HCT116 (cell line): ENCODE results near the gene ALDH5A1. TPM values are rescaled to one million over a fixed set of nuclear protein-coding genes. Genes with fewer than 3 reads are reported as not detected.

Source experiments
- ATAC-seq: fragments of 200-7000 bp; cut with Tn5 transposase; 2 replicates; pipeline ENCODE4 v1.9.1; 2020; ENCODE audit warnings: mild to moderate bottlenecking, moderate library complexity
- BruUV-seq: library from RNA; stranded (reverse); fragments of 400-500 nt; replicated peaks from 2 replicates; lab custom pipeline; 2021; lab: Mats Ljungman, UMichigan
- CTCF ChIA-PET: fragments of 300-600 bp; sonication (Branson Sonifier 250); formaldehyde crosslinking; loops from one replicate; lab custom pipeline; 2021; ENCODE audit warnings: antibody characterized with exemption; lab: Charles Lee
- POLR2A ChIA-PET: fragments of 300-600, 350-600 bp; sonication (Branson Sonifier 250); formaldehyde crosslinking; loops from one replicate; lab custom pipeline; 2021; ENCODE audit warnings: antibody characterized with exemption; lab: Charles Lee
- RAD21 ChIA-PET, 2 experiments: fragments of 300-600 bp; sonication (Branson Sonifier 250); formaldehyde crosslinking; loops; one replicate each; lab custom pipeline; 2023; ENCODE audit warnings: low total read pairs in 2 of 2; ENCODE audit not compliant: uncharacterized antibody in 2 of 2, unreplicated experiment in 2 of 2, low non-redundant PET in 1 of 2; lab: Charles Lee
- DNase-seq: peaks from one replicate; pipeline ENCODE4 v3.0.0-alpha.2; 2010; ENCODE audit warnings: low read depth, low spot score
- H2AFZ ChIP-seq: fragments of 200-600 bp; shearing (Covaris generic), sonication (generic); 2 replicates; pipeline ENCODE4 v1.6.1; 2017; ENCODE audit warnings: low read depth, mixed run types, mixed read lengths, antibody characterized with exemption, low read length; ENCODE audit not compliant: poor library complexity, severe bottlenecking
- H3K27ac ChIP-seq: 2 replicates; pipeline ENCODE4 v1.5.1; 2012; ENCODE audit warnings: low read depth, low read length
- H3K27me3 ChIP-seq: fragments of 200-600 bp; sonication (generic); 2 replicates; pipeline ENCODE4 v1.6.1; 2016; ENCODE audit warnings: mixed run types, low read length, mixed read lengths; ENCODE audit not compliant: insufficient read depth
- H3K36me3 ChIP-seq, 2 experiments: fragments of 200-500 bp in 1 of 2; fragments of 200-600 bp in 1 of 2; sonication (Bioruptor generic) in 1 of 2; sonication (generic) in 1 of 2; 2 replicates each; pipeline versions ENCODE4 v1.5.1 to v1.6.1; 2014 to 2016; ENCODE audit warnings: low read length in 2 of 2, inconsistent platforms in 1 of 2, mixed read lengths in 1 of 2, mixed run types in 1 of 2; ENCODE audit not compliant: insufficient read depth in 2 of 2, control insufficient read depth in 1 of 2
- H3K4me1 ChIP-seq, 2 experiments: fragments of 200-600 bp in 1 of 2; sonication (generic) in 1 of 2; 2 replicates each; pipeline versions ENCODE4 v1.5.1 to v1.6.1; 2012 to 2017; ENCODE audit warnings: low read length in 2 of 2, inconsistent platforms in 1 of 2, mild to moderate bottlenecking in 1 of 2, mixed read lengths in 1 of 2, mixed run types in 1 of 2, moderate library complexity in 1 of 2; ENCODE audit not compliant: insufficient read depth in 2 of 2, control insufficient read depth in 1 of 2
- H3K4me2 ChIP-seq: fragments of 200-600 bp; sonication (generic); 2 replicates; pipeline ENCODE4 v1.6.1; 2017; ENCODE audit warnings: mixed run types, low read length, mixed read lengths
- H3K4me3 ChIP-seq, 2 experiments: fragments of 200-600 bp in 1 of 2; sonication (generic) in 1 of 2; replicated peaks in 1 of 2; 2 replicates each; pipeline ENCODE4 v1.5.1; 2011 to 2016; ENCODE audit warnings: low read length in 2 of 2, control low read depth in 1 of 2, low read depth in 1 of 2, mild to moderate bottlenecking in 1 of 2, mixed read lengths in 1 of 2, mixed run types in 1 of 2
- H3K79me2 ChIP-seq: fragments of 200-600 bp; sonication (generic); 2 replicates; pipeline ENCODE4 v1.6.1; 2017; ENCODE audit warnings: mild to moderate bottlenecking, mixed run types, low read length, moderate library complexity, mixed read lengths; ENCODE audit not compliant: insufficient read depth
- H3K9ac ChIP-seq: fragments of 200-600 bp; sonication (generic); 2 replicates; pipeline ENCODE4 v1.6.1; 2016; ENCODE audit warnings: low read length, mixed read lengths
- H3K9me2 ChIP-seq: fragments of 200-600 bp; sonication (generic), shearing (Covaris generic); 2 replicates; pipeline ENCODE4 v1.6.1; 2017; ENCODE audit warnings: mixed run types, mild to moderate bottlenecking, moderate library complexity; ENCODE audit not compliant: insufficient read depth
- H3K9me3 ChIP-seq, 2 experiments: fragments of 200-500 bp in 1 of 2; fragments of 200-600 bp in 1 of 2; sonication (Bioruptor generic) in 1 of 2; sonication (generic) in 1 of 2; 2 replicates each; pipeline ENCODE4 v1.6.1; 2014 to 2017; ENCODE audit warnings: low read length in 2 of 2, mixed read lengths in 2 of 2, inconsistent platforms in 1 of 2, low read depth in 1 of 2, mild to moderate bottlenecking in 1 of 2, mixed run types in 1 of 2, moderate library complexity in 1 of 2; ENCODE audit not compliant: control insufficient read depth in 1 of 2, insufficient read depth in 1 of 2
- H4K20me1 ChIP-seq: fragments of 200-600 bp; sonication (generic), shearing (Covaris generic); 2 replicates; pipeline ENCODE4 v1.6.1; 2017; ENCODE audit warnings: mixed run types, mild to moderate bottlenecking, moderate library complexity; ENCODE audit not compliant: insufficient read depth
- CBX3 ChIP-seq: IDR thresholded peaks from 2 replicates; pipeline ENCODE4 v1.6.1; 2012; ENCODE audit warnings: low read depth
- CEBPB ChIP-seq: IDR thresholded peaks from 2 replicates; pipeline ENCODE4 v1.6.1; 2012; ENCODE audit warnings: low read depth
- EGR1 ChIP-seq: IDR thresholded peaks from 2 replicates; pipeline ENCODE4 v1.6.1; 2012; ENCODE audit warnings: low read depth
- ELF1 ChIP-seq: IDR thresholded peaks from 2 replicates; pipeline ENCODE4 v1.6.1; 2012; ENCODE audit warnings: low read depth, borderline replicate concordance
- EZH2phosphoT487 ChIP-seq: fragments of 200-600 bp; IDR thresholded peaks from 2 replicates; pipeline ENCODE4 v1.6.1; 2018; ENCODE audit warnings: antibody characterized with exemption, borderline replicate concordance
- FOSL1 ChIP-seq: IDR thresholded peaks from 2 replicates; pipeline ENCODE4 v1.6.1; 2012; ENCODE audit warnings: low read depth
- JUND ChIP-seq: IDR thresholded peaks from 2 replicates; pipeline ENCODE4 v1.6.1; 2012
- POLR2A ChIP-seq: IDR thresholded peaks from 2 replicates; pipeline ENCODE4 v1.7.0; 2011; ENCODE audit warnings: borderline replicate concordance; ENCODE audit not compliant: insufficient read depth, insufficient read length; ENCODE audit errors: extremely low read depth
- POLR2AphosphoS5 ChIP-seq: IDR thresholded peaks from 2 replicates; pipeline ENCODE4 v1.6.1; 2011; ENCODE audit warnings: mild to moderate bottlenecking, low read depth, low read length, moderate library complexity
- RAD21 ChIP-seq: IDR thresholded peaks from 2 replicates; pipeline ENCODE4 v1.6.1; 2012; ENCODE audit warnings: low read depth, mild to moderate bottlenecking
- SIN3A ChIP-seq: IDR thresholded peaks from 2 replicates; pipeline ENCODE4 v1.6.1; 2012; ENCODE audit warnings: low read depth
- SP1 ChIP-seq: IDR thresholded peaks from 2 replicates; pipeline ENCODE4 v1.6.1; 2012; ENCODE audit warnings: low read depth
- TCF7L2 ChIP-seq: IDR thresholded peaks from 2 replicates; pipeline ENCODE4 v1.7.0; 2011; ENCODE audit warnings: borderline replicate concordance, inconsistent platforms; ENCODE audit not compliant: insufficient read depth, insufficient read length; ENCODE audit errors: extremely low read depth
- YY1 ChIP-seq: IDR thresholded peaks from 2 replicates; pipeline ENCODE4 v1.6.1; 2011; ENCODE audit warnings: low read length, low read depth, moderate library complexity, mild to moderate bottlenecking; ENCODE audit not compliant: insufficient replicate concordance; ENCODE audit errors: extremely low read depth
- ZFX ChIP-seq: fragments of 450-650 bp; IDR thresholded peaks from 2 replicates; pipeline ENCODE4 v1.6.1; 2017
- ZNF274 ChIP-seq: fragments of 200-500 bp; sonication (Bioruptor generic); IDR thresholded peaks from 2 replicates; pipeline ENCODE4 v1.6.1; 2014; ENCODE audit warnings: mild to moderate bottlenecking, low read depth, low read length, inconsistent platforms
- intact Hi-C: fragments of 100-400 bp; cut with micrococcal nuclease; formaldehyde crosslinking; loops from 2 replicates; pipeline ENCODE4 v1.10.0; 2022
- total RNA-seq: library from RNA; stranded (reverse); gene quantifications from one replicate; pipeline ENCODE4 v1.2.1, GENCODE V29; 2021; ENCODE audit not compliant: unreplicated experiment
- TF ChIP-seq, protein P1 (sequence below), 3 experiments: fragments of 200-600 bp in 1 of 3; sonication (generic) in 1 of 3; IDR thresholded peaks in 2 of 3; conservative IDR thresholded peaks in 1 of 3; 2 replicates each; pipeline ENCODE4 v1.5.1; 2012 to 2017; ENCODE audit warnings: low read depth in 2 of 3, low read length in 2 of 3, antibody characterized with exemption in 1 of 3, borderline replicate concordance in 1 of 3, control low read depth in 1 of 3, mild to moderate bottlenecking in 1 of 3, mixed read lengths in 1 of 3, mixed run types in 1 of 3, moderate library complexity in 1 of 3; ENCODE audit not compliant: insufficient read depth in 1 of 3
- TF ChIP-seq, protein P2 (sequence below): IDR thresholded peaks from 2 replicates; pipeline ENCODE4 v1.6.1; 2011; ENCODE audit warnings: mild to moderate bottlenecking, low read length, moderate library complexity; ENCODE audit not compliant: insufficient replicate concordance; ENCODE audit errors: extremely low read depth
- TF ChIP-seq, protein P3 (sequence below): IDR thresholded peaks from 2 replicates; pipeline ENCODE4 v1.6.1; 2012
- TF ChIP-seq, protein P4 (sequence below): IDR thresholded peaks from 2 replicates; pipeline ENCODE4 v1.6.1; 2012

ALDH5A1 gene
- total RNA-seq, 1 experiment from 2014 or later = 10.0 TPM

DNA sequence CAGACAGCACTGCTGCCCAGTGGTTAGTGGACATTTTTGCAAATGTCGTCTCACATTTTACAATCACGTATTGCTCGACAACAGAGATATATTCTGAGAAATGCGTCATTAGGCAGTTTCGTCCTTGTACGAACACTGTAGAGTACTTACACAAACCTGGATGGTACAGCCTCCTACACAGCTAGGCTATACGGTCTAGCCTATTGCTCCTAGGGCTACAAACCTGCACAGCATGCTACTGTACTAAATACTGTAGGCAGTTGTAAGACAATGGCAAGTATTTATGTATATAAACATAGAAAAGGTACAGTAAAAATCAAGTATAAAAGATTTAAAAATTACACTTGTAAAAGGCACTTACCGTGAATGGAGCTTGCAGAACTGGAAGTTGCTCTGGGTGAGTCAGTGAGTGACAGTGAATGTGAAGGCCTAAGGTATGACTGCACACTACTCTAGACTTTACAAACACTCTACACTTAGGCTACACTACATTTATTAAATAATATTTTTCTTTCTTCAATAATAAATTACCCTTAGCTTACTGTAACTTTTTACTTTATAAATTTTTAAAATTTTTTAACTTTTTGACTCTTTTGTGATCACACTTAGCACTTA lies 43.1 kb downstream of the ALDH5A1 start:
- no peaks in the 10 kb centered on the region for H3K36me3 ChIP-seq
- H4K20me1 ChIP-seq = no peaks in the 10 kb centered on the region
- no peaks in the 10 kb centered on the region for H3K9me3 ChIP-seq
- no peak for TF ChIP-seq FOSL1
- no peak for TF ChIP-seq POLR2A
- TF ChIP-seq SIN3A = no peak
- no peak for TF ChIP-seq RAD21
- no peak for TF ChIP-seq CBX3
- no peak for TF ChIP-seq JUND
- TF ChIP-seq, protein P1, sequence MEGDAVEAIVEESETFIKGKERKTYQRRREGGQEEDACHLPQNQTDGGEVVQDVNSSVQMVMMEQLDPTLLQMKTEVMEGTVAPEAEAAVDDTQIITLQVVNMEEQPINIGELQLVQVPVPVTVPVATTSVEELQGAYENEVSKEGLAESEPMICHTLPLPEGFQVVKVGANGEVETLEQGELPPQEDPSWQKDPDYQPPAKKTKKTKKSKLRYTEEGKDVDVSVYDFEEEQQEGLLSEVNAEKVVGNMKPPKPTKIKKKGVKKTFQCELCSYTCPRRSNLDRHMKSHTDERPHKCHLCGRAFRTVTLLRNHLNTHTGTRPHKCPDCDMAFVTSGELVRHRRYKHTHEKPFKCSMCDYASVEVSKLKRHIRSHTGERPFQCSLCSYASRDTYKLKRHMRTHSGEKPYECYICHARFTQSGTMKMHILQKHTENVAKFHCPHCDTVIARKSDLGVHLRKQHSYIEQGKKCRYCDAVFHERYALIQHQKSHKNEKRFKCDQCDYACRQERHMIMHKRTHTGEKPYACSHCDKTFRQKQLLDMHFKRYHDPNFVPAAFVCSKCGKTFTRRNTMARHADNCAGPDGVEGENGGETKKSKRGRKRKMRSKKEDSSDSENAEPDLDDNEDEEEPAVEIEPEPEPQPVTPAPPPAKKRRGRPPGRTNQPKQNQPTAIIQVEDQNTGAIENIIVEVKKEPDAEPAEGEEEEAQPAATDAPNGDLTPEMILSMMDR (IDR thresholded peaks at IDR 0.05 in 2 of 3, conservative IDR thresholded peaks at IDR 0.05 in 1 of 3; ENCODE audit: borderline replicate concordance in 1 of 3, insufficient read depth in 1 of 3, low read depth in 2 of 3, low read length in 2 of 3) = no peak
- no peak for TF ChIP-seq ELF1
- TF ChIP-seq YY1 = no peak
- no peak for TF ChIP-seq TCF7L2
- TF ChIP-seq EZH2phosphoT487 = no peak
- TF ChIP-seq ZFX = no peak
- TF ChIP-seq CEBPB = no peak
- TF ChIP-seq, protein P2, sequence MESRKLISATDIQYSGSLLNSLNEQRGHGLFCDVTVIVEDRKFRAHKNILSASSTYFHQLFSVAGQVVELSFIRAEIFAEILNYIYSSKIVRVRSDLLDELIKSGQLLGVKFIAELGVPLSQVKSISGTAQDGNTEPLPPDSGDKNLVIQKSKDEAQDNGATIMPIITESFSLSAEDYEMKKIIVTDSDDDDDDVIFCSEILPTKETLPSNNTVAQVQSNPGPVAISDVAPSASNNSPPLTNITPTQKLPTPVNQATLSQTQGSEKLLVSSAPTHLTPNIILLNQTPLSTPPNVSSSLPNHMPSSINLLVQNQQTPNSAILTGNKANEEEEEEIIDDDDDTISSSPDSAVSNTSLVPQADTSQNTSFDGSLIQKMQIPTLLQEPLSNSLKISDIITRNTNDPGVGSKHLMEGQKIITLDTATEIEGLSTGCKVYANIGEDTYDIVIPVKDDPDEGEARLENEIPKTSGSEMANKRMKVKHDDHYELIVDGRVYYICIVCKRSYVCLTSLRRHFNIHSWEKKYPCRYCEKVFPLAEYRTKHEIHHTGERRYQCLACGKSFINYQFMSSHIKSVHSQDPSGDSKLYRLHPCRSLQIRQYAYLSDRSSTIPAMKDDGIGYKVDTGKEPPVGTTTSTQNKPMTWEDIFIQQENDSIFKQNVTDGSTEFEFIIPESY = no peak
- TF ChIP-seq, protein P3, sequence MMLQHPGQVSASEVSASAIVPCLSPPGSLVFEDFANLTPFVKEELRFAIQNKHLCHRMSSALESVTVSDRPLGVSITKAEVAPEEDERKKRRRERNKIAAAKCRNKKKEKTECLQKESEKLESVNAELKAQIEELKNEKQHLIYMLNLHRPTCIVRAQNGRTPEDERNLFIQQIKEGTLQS = no peak
- TF ChIP-seq SP1 = no peak
- TF ChIP-seq POLR2AphosphoS5 = no peak
- TF ChIP-seq ZNF274 = no peak
- no peak for TF ChIP-seq EGR1
- TF ChIP-seq, protein P4, sequence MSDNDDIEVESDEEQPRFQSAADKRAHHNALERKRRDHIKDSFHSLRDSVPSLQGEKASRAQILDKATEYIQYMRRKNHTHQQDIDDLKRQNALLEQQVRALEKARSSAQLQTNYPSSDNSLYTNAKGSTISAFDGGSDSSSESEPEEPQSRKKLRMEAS = no peak
- intact Hi-C loops = no loop called here
- H3K4me3 ChIP-seq = no peak overlapping the region
- H3K9ac ChIP-seq = no peak overlapping the region
- ChIA-PET CTCF (no interaction called here), RAD21 (no interaction called here), POLR2A (no interaction called here)
- no peak overlapping the region for H2AFZ ChIP-seq
- ATAC-seq = no peak
- H3K27ac ChIP-seq = no peak overlapping the region
- no peak for DNase-seq
- BruUV-seq = no TSS peak
- H3K4me1 ChIP-seq = no peaks in the 10 kb centered on the region
- H3K27me3 ChIP-seq = no peaks in the 10 kb centered on the region
- no peaks in the 10 kb centered on the region for H3K9me2 ChIP-seq
- H3K79me2 ChIP-seq = no peaks in the 10 kb centered on the region
- H3K4me2 ChIP-seq = no peak overlapping the region
